ENCODE measurements around the gene ARHGAP26.

ARHGAP26 gene

GRCh38 chr5:142829801-142830220 is 59.6 kb downstream of the ARHGAP26 start:
- no peak for DNase-seq (ENCODE audit: low spot score)

GRCh38 chr5:142830241-142831008 is 60.2 kb downstream of the ARHGAP26 start:
- no peak for DNase-seq (ENCODE audit: low spot score)

- no peak for DNase-seq (ENCODE audit: low spot score)
Observed at GRCh38 chr5:142831009-142831383, 60.8 kb downstream of the ARHGAP26 start.

- no peak for DNase-seq (ENCODE audit: low spot score)
Observed at GRCh38 chr5:142832263-142832662, 62.1 kb downstream of the ARHGAP26 start.

- DNase-seq (ENCODE audit: low spot score): no peak
Observed at GRCh38 chr5:142833517-142834449, 63.6 kb downstream of the ARHGAP26 start.

- DNase-seq (ENCODE audit: low spot score): no peak
Observed at GRCh38 chr5:142834504-142834903, 64.3 kb downstream of the ARHGAP26 start.

- DNase-seq (ENCODE audit: low spot score): no peak
Observed at GRCh38 chr5:142835540-142835939, 65.4 kb downstream of the ARHGAP26 start.

- DNase-seq (ENCODE audit: low spot score): no peak
Observed at GRCh38 chr5:142836048-142836447, 65.9 kb downstream of the ARHGAP26 start.

GRCh38 chr5:142837081-142837725 is 67.0 kb downstream of the ARHGAP26 start:
- no peak for DNase-seq (ENCODE audit: low spot score)

GRCh38 chr5:142838845-142839244 is 68.7 kb downstream of the ARHGAP26 start:
- DNase-seq (ENCODE audit: low spot score): no peak

- DNase-seq (ENCODE audit: low spot score): no peak
Observed at GRCh38 chr5:142839711-142840346, 69.7 kb downstream of the ARHGAP26 start.

GRCh38 chr5:142840575-142840974 is 70.4 kb downstream of the ARHGAP26 start:
- no peak for DNase-seq (ENCODE audit: low spot score)

GRCh38 chr5:142841511-142842265 is 71.5 kb downstream of the ARHGAP26 start:
- no peak for DNase-seq (ENCODE audit: low spot score)

GRCh38 chr5:142842994-142843905 is 73.1 kb downstream of the ARHGAP26 start:
- no peak for DNase-seq (ENCODE audit: low spot score)

- DNase-seq (ENCODE audit: low spot score): no peak
Observed at GRCh38 chr5:142844866-142845265, 74.7 kb downstream of the ARHGAP26 start.

GRCh38 chr5:142845402-142845921 is 75.3 kb downstream of the ARHGAP26 start:
- DNase-seq (ENCODE audit: low spot score): no peak

- DNase-seq (ENCODE audit: low spot score): no peak
Observed at GRCh38 chr5:142845954-142846398, 75.8 kb downstream of the ARHGAP26 start.

GRCh38 chr5:142846406-142846805 is 76.2 kb downstream of the ARHGAP26 start:
- DNase-seq (ENCODE audit: low spot score): no peak

- DNase-seq (ENCODE audit: low spot score): no peak
Observed at GRCh38 chr5:142847898-142848790, 78.0 kb downstream of the ARHGAP26 start.

All from hematopoietic multipotent progenitor cell treated with erythropoietin and hydrocortisone succinate and interleukin-3 and kit ligand, for 17 days (in vitro differentiated cells).